Measurements from ENCODE around the gene PDZD8. TPM values are rescaled to one million over a fixed set of nuclear protein-coding genes. Genes with fewer than 3 reads are reported as not detected.

Gene PDZD8
- total RNA-seq, 1 donor from 2014 or later, result 31.3 TPM

DNA sequence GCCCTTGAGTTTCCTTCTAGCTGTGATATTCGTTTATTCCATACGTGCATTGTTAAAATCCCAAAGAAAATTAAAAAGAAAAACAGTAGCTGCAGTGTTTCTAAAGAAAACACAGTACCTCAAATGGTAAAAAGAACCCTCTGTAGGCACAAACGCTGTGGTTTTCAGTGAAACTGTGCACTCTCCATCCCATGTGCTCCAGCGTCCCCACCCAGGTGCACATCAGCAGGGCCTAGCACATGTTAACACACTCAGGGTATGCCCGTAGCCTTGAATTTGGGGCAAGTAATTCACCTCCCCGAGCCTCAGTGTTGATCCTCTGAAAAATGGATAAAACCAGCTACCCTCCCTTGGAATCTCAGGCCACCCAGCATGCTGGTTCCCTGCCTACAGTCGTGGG, 124.8 kb downstream of the PDZD8 start:
- Histone ChIP-seq H2AFZ (ENCODE audit: low read depth, low read length) (no peak overlapping the region), H3K36me3 (ENCODE audit: insufficient read depth, low read length) (no peaks in the 10 kb centered on the region), H3K9ac (ENCODE audit: low read length) (no peak overlapping the region), H3K9me3 (ENCODE audit: insufficient read depth, low read depth, low read length) (no peaks in the 10 kb centered on the region), H3K4me3 (ENCODE audit: insufficient read depth, low read depth, low read length) (no peak overlapping the region), H3K4me2 (ENCODE audit: low read length) (no peak overlapping the region), H3K4me1 (ENCODE audit: insufficient read depth, low read length) (no peaks in the 10 kb centered on the region), H4K20me1 (ENCODE audit: insufficient read depth, low read length) (no peaks in the 10 kb centered on the region), H3K79me2 (ENCODE audit: insufficient read depth, low read length) (no peaks in the 10 kb centered on the region), H3K27me3 (ENCODE audit: insufficient read depth, low read length) (peaks cover 7% of the 10 kb centered on the region), H3K27ac (ENCODE audit: low read depth, low read length) (no peak overlapping the region)
- no peak for FAIRE-seq
- no peak for TF ChIP-seq EZH2 (IDR thresholded peaks at IDR 0.05; ENCODE audit: insufficient read depth, low read length)
- TF ChIP-seq, protein P1, sequence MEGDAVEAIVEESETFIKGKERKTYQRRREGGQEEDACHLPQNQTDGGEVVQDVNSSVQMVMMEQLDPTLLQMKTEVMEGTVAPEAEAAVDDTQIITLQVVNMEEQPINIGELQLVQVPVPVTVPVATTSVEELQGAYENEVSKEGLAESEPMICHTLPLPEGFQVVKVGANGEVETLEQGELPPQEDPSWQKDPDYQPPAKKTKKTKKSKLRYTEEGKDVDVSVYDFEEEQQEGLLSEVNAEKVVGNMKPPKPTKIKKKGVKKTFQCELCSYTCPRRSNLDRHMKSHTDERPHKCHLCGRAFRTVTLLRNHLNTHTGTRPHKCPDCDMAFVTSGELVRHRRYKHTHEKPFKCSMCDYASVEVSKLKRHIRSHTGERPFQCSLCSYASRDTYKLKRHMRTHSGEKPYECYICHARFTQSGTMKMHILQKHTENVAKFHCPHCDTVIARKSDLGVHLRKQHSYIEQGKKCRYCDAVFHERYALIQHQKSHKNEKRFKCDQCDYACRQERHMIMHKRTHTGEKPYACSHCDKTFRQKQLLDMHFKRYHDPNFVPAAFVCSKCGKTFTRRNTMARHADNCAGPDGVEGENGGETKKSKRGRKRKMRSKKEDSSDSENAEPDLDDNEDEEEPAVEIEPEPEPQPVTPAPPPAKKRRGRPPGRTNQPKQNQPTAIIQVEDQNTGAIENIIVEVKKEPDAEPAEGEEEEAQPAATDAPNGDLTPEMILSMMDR (IDR thresholded peaks at IDR 0.05; ENCODE audit: insufficient read depth, low read depth, low read length), result no peak
- no peak for DNase-seq (ENCODE audit: low read depth)
- Mint-ChIP-seq H3K27me3 (ENCODE audit: low read depth, unreplicated experiment) (peaks cover 27% of the 10 kb centered on the region), H3K27ac (ENCODE audit: unreplicated experiment) (no peak overlapping the region), H3K36me3 (ENCODE audit: low read depth, unreplicated experiment) (no peaks in the 10 kb centered on the region), H3K9me3 (ENCODE audit: unreplicated experiment) (no peaks in the 10 kb centered on the region), H3K4me3 (ENCODE audit: unreplicated experiment) (no peak overlapping the region), H3K4me1 (ENCODE audit: low read depth, unreplicated experiment) (peaks cover 9% of the 10 kb centered on the region)

DNA sequence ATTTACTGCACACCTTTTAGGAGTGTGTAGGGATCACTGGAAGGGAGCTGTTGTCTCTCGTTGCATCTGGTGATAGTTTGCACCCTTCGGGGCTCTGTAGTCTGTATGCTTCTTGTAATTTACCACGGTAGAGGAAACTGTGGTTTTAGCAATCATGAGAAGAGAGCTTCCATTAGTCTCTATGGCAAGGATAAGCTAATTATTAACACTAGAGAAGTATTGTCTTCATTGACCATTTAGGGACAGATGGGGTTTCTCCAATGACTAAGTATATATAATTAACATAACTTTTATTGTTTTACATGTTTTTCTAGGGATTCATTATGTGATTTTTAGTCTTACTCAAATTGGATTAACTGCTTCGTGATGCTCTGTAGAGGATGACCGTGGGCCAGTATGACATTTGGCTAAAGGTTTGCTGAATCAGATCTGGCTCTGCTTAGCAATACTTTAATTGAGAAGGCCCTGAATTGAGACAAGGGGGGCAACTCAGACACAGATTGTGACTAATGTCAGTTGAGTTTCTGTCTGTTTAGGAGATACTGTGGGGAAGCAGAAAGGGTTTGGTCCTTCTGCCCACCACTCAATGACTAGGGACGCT, 125.6 kb downstream of the PDZD8 start:
- Mint-ChIP-seq H3K36me3 (ENCODE audit: low read depth, unreplicated experiment) (no peaks in the 10 kb centered on the region), H3K4me3 (ENCODE audit: unreplicated experiment) (no peak overlapping the region), H3K27me3 (ENCODE audit: low read depth, unreplicated experiment) (peaks cover 31% of the 10 kb centered on the region), H3K4me1 (ENCODE audit: low read depth, unreplicated experiment) (peaks cover 9% of the 10 kb centered on the region), H3K9me3 (ENCODE audit: unreplicated experiment) (no peaks in the 10 kb centered on the region), H3K27ac (ENCODE audit: unreplicated experiment) (no peak overlapping the region)
- H3K4me1 ChIP-seq (ENCODE audit: insufficient read depth, low read length), result no peaks in the 10 kb centered on the region
- H3K27me3 ChIP-seq (ENCODE audit: insufficient read depth, low read length), result peaks cover 10% of the 10 kb centered on the region
- no peak overlapping the region for H3K9ac ChIP-seq (ENCODE audit: low read length)
- no peaks in the 10 kb centered on the region for H4K20me1 ChIP-seq (ENCODE audit: insufficient read depth, low read length)
- DNase-seq (ENCODE audit: low read depth) (no peak), FAIRE-seq (no peak)
- H3K4me2 ChIP-seq (ENCODE audit: low read length), result no peak overlapping the region
- TF ChIP-seq, protein P1 (IDR thresholded peaks at IDR 0.05; ENCODE audit: insufficient read depth, low read depth, low read length), result no peak
- no peak for TF ChIP-seq EZH2 (IDR thresholded peaks at IDR 0.05; ENCODE audit: insufficient read depth, low read length)
- no peak overlapping the region for H2AFZ ChIP-seq (ENCODE audit: low read depth, low read length)
- H3K9me3 ChIP-seq (ENCODE audit: insufficient read depth, low read depth, low read length), result no peaks in the 10 kb centered on the region
- no peak overlapping the region for H3K4me3 ChIP-seq (ENCODE audit: insufficient read depth, low read depth, low read length)
- no peaks in the 10 kb centered on the region for H3K79me2 ChIP-seq (ENCODE audit: insufficient read depth, low read length)
- H3K36me3 ChIP-seq (ENCODE audit: insufficient read depth, low read length), result no peaks in the 10 kb centered on the region
- H3K27ac ChIP-seq (ENCODE audit: low read depth, low read length), result no peak overlapping the region

DNA sequence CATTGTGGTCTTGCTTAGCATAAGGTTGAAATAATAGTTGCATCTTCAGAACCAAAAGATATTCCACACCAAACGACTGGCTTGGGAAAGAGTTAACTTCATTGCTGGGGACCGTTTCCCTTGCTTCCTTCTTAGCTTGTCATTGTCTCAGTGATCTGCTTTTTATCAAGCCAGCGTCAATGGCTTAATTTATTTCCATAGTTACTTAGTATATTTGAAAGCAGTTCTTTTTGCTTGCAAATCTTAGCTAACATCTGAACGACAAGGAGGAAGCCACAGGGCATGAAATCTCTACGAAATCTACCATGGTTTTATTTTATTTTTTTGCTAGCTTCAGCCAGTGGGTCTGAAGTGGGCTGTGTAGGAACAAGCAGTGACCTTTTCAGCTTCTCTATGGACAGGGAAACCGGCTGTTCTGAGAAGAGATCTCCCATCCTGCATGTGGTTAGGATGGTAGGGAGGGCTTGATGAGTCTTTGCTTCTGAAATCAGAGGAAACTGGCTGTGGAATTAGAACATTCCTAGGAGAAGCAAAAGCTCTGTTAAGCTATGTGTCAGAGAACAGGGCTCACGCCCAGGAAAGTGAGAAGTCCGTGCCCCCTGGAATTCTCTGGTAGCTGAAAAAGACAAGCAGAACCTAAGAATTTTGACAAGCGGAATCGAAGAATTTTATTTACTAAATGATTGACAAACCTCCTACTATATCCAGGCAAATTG, 126.3 kb downstream of the PDZD8 start:
- no peaks in the 10 kb centered on the region for H4K20me1 ChIP-seq (ENCODE audit: insufficient read depth, low read length)
- H3K4me2 ChIP-seq (ENCODE audit: low read length), result no peak overlapping the region
- peaks cover 36% of the 10 kb centered on the region for H3K27me3 Mint-ChIP-seq (ENCODE audit: low read depth, unreplicated experiment)
- no peak overlapping the region for H3K9ac ChIP-seq (ENCODE audit: low read length)
- H3K9me3 ChIP-seq (ENCODE audit: insufficient read depth, low read depth, low read length), result no peaks in the 10 kb centered on the region
- H3K36me3 Mint-ChIP-seq (ENCODE audit: low read depth, unreplicated experiment), result no peaks in the 10 kb centered on the region
- TF ChIP-seq EZH2 (IDR thresholded peaks at IDR 0.05; ENCODE audit: insufficient read depth, low read length), result no peak
- TF ChIP-seq, protein P1 (IDR thresholded peaks at IDR 0.05; ENCODE audit: insufficient read depth, low read depth, low read length), result no peak
- H3K9me3 Mint-ChIP-seq (ENCODE audit: unreplicated experiment), result no peaks in the 10 kb centered on the region
- no peaks in the 10 kb centered on the region for H3K79me2 ChIP-seq (ENCODE audit: insufficient read depth, low read length)
- H3K36me3 ChIP-seq (ENCODE audit: insufficient read depth, low read length), result no peaks in the 10 kb centered on the region
- no peak overlapping the region for H3K4me3 Mint-ChIP-seq (ENCODE audit: unreplicated experiment)
- H3K27ac ChIP-seq (ENCODE audit: low read depth, low read length), result no peak overlapping the region
- H3K4me1 Mint-ChIP-seq (ENCODE audit: low read depth, unreplicated experiment), result peaks cover 9% of the 10 kb centered on the region
- FAIRE-seq (no peak), DNase-seq (ENCODE audit: low read depth) (no peak)
- H3K4me3 ChIP-seq (ENCODE audit: insufficient read depth, low read depth, low read length), result no peak overlapping the region
- no peaks in the 10 kb centered on the region for H3K4me1 ChIP-seq (ENCODE audit: insufficient read depth, low read length)
- H3K27me3 ChIP-seq (ENCODE audit: insufficient read depth, low read length), result peaks cover 10% of the 10 kb centered on the region
- peak overlapping the region; percentile 12 for H3K27ac Mint-ChIP-seq (ENCODE audit: unreplicated experiment)
- no peak overlapping the region for H2AFZ ChIP-seq (ENCODE audit: low read depth, low read length)
